GM19468 (cell line): ENCODE results near the gene SORBS2.

Experiments used
- ATAC-seq: cut with Tn5 transposase; IDR thresholded peaks from one replicate; pipeline ENCODE4 v1.9.1; 2021; ENCODE audit warnings: mild to moderate bottlenecking, moderate library complexity, moderate number of reproducible peaks; ENCODE audit not compliant: unreplicated experiment; ENCODE audit errors: extremely low read depth

Gene SORBS2

DNA sequence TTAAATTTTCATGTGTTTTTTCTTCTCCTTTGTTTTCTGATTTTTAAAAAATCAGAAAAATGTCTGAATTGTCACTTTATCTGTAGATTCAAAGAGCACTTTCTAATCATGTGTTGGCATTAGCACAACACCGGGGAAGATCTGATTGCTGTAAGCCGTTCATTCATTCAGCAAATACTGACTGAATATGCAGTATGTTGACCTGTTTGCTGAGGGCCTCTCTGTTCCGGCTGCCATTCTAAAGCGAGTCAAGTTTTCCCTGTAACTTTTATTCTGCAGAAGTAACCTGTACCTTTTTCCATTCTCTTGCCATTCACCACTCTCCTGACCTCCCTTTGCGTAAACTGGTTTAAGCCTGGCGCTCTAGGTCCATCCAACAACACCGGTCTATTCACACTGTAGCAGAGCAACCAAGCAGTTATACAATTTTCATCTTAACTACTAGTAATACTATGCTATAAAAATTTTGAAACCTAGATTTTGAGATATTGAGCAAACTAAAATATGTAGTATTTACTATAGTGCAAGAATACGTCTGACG is 6.7 kb downstream of the SORBS2 start:
- no peak for ATAC-seq

DNA sequence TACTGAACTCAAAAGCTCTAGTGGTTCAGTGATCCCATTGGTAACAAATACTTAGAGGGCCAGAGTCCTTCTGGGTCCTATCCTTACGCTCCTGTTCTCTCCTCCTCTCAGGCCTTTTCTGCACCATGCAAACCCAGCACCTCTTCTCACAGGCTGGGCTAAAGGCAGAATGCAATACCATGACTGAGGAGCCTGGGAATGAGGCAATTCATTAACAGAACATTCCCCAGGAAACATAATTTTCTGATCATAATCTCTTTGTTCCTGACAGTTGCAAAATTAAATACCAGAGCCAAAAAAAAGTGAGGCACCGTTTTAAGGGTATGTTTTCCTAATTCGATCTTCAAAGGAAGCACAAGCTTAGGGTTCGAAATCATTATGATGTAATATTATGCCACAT is 9.0 kb downstream of the SORBS2 start:
- no peak for ATAC-seq

DNA sequence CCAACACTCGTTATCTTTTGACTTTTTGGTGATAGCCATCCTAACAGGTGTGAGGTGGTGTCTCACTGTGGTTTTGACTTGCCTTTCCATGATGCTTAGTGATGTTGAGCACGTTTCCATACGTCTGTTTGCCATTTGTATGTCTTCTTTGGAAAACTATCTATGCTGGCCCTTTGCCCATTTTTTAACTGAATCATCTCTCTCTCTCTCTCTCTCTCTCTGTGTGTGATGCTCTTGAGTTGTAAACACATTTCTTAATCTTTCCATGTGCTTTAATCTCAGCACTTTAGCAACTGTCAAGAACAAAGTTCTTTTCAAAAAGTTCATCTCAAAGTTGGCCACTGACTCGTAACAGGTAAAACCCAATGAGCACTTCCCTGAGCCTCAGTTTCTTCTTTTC is 10.5 kb downstream of the SORBS2 start:
- ATAC-seq: no peak

DNA sequence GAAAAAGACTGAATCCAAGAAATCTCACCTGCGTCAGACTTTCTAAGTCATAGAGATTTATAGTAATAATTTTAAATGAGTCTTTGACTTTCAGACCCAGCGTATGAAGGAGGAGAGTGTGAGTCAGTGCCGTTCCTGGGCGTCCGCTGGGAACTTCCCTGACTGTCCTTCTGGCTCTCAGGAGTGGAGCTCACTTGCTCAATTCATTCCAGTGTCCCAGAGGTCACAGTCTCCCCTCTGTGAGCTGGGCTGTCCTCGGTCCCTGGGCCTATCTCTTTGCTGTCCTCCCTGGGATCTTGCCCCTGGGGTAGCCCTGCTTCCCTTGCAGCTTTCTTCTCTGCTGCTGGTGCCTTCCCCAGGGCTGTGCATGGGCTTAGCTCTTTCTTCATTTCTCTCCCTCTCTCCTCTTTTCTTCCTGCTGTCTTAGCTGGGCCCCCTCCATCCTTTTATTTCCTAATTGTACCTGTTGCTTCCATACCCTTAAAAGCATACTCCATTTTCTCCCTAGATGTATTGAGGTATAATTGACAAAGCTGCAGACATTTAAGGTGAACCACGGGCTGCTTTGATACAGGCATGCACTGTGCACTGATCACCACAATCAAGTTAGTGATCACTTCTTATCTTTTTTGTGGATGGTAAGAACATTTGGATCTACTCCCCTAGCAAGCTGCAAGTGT is 11.6 kb downstream of the SORBS2 start:
- ATAC-seq: no peak

GRCh38 chr4:185799442-185799841 is 12.6 kb downstream of the SORBS2 start:
- ATAC-seq: no peak

- ATAC-seq: no peak
Observed at GRCh38 chr4:185797596-185798338, 14.2 kb downstream of the SORBS2 start.

GRCh38 chr4:185797018-185797417 is 15.0 kb downstream of the SORBS2 start:
- no peak for ATAC-seq

GRCh38 chr4:185796176-185796575 is 15.8 kb downstream of the SORBS2 start:
- no peak for ATAC-seq

- no peak for ATAC-seq
Observed at GRCh38 chr4:185794637-185795036, 17.4 kb downstream of the SORBS2 start.

GRCh38 chr4:185793716-185794115 is 18.3 kb downstream of the SORBS2 start:
- no peak for ATAC-seq

- ATAC-seq: no peak
Observed at GRCh38 chr4:185793116-185793485, 18.9 kb downstream of the SORBS2 start.

DNA sequence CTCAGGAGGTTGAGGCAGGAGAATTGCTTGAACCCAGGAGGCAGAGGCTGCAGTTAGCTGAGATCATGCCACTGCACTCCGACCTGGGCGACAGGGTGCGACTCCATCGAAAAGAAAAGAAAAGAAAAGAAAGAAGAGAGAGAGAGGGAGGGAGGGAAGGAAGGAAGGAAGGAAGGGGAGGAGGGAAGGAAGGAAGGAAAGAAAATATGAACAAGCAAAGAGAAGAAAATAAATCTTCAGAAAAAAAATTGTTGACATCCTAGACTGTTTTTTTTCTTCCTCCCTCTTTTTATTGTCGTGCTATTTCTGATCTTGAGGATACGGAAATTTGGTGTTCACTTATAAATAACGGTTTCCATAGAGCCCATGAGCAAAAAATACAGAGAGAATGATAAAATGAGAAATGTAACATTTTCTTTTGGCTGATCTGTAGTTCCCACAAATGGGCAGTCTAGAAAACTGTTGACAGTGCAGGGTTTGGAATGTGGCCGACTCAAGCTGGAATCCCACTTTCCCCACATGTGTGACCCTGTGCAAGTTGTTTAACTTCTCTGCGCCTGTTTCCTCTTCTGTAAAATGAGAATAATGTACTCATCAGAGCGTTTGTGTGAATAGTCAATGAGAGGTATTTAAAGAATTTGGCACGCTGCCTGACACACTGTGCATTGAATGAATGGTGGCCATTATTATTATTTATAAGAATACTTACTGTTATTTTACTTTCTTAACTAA is 19.4 kb downstream of the SORBS2 start:
- no peak for ATAC-seq

GRCh38 chr4:185787926-185788679 is 23.9 kb downstream of the SORBS2 start:
- no peak for ATAC-seq

DNA sequence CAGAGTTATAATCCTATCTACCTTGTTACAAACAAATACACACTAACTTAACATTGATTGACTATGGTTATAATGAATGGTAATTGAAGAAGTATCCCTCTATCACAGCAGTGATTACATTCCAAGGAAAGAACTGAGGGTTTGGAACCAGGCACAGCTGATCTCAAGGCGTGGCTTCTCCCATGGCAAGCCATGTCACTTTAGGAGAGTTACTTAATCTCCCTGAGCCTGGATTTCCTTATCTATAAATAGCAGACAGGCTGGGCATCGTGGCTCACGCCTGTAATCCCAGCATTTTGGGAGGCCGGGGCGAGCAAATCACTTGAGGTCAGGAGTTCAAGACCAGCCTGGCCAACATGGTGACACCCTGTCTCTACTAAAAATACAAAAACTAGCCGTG is 25.6 kb downstream of the SORBS2 start:
- ATAC-seq: no peak

DNA sequence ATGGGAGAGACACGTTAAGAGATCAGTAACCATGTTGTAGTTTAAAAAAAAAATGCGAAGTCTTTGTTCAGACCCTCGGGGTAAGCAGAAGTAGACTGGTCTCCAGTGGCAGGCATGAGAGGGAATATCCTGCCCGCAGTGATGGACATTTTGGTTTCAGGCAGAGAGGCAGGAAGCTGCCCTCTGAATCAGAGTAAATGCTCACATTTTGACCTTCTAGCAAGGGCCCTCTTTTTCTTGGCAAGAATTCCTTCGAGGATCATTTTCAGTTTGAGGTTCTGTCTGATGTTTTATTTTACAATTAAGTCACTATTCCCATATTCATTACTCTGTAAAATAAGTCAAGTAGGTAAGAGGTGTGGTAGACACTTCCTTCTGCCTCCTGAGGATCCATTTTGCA is 28.4 kb downstream of the SORBS2 start:
- ATAC-seq: no peak

DNA sequence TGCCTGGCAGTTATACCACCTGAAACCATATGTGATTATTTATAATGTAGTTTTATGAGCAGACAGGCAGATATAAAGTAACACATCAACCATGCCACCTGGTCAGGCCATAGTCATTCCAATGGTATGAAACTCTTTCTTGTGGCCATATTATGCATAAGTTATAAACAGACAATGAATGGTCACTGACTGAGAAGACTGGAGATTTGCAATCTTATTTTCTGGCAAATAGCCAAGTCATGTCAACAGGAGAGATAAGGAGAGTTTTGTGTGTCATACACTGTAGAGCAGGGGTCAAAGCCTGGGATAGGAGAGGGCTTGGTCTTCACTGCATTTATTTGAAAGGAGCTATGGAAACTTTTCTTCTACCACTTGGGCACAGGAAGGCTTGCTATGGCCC is 29.5 kb downstream of the SORBS2 start:
- ATAC-seq: no peak

- no peak for ATAC-seq
Observed at GRCh38 chr4:185781555-185782215, 30.3 kb downstream of the SORBS2 start.

- no peak for ATAC-seq
Observed at GRCh38 chr4:185780472-185780871, 31.5 kb downstream of the SORBS2 start.

GRCh38 chr4:185779517-185779916 is 32.5 kb downstream of the SORBS2 start:
- no peak for ATAC-seq

- no peak for ATAC-seq
Observed at GRCh38 chr4:185778307-185778706, 33.7 kb downstream of the SORBS2 start.
